Activated CD4-positive, alpha-beta T cell treated with anti-CD3 and anti-CD28 coated beads for 36 hours (primary cell): ENCODE data around the gene ZNF714. TPM values are rescaled to one million over a fixed set of nuclear protein-coding genes. Genes with fewer than 3 reads are reported as not detected.
"Not testable (repeated sequence)": the region's sequence is repeated elsewhere in the genome, so short reads cannot be mapped to it uniquely, and the experiment has no call there.

ENCODE experiments used
- ATAC-seq: fragments of 200-7000 bp; cut with Tn5 transposase; one replicate; pipeline ENCODE4 v1.10.0; 2021; ENCODE audit warnings: mild to moderate bottlenecking, moderate library complexity
- CTCF ChIA-PET: fragments of 350-600 bp; sonication (Branson Sonifier 250); formaldehyde crosslinking; loops from one replicate; lab custom pipeline; 2021; ENCODE audit warnings: antibody characterized with exemption; lab: Charles Lee
- POLR2A ChIA-PET: fragments of 350-600 bp; sonication (Branson Sonifier 250); formaldehyde crosslinking; loops from one replicate; lab custom pipeline; 2021; ENCODE audit warnings: antibody characterized with exemption, inconsistent platforms; lab: Charles Lee
- DNase-seq: peaks from one replicate; pipeline ENCODE4 v3.0.0-alpha.2; 2020
- H3K27ac Mint-ChIP-seq: one replicate; pipeline ENCODE4 v1.8.0; 2021; ENCODE audit warnings: mixed read lengths
- H3K27me3 Mint-ChIP-seq: one replicate; pipeline ENCODE4 v1.8.0; 2021; ENCODE audit warnings: mixed read lengths
- H3K36me3 Mint-ChIP-seq: one replicate; pipeline ENCODE4 v1.8.0; 2021; ENCODE audit warnings: low read depth, mixed read lengths
- H3K4me1 Mint-ChIP-seq: one replicate; pipeline ENCODE4 v1.8.0; 2021; ENCODE audit warnings: mixed read lengths
- H3K4me3 Mint-ChIP-seq: one replicate; pipeline ENCODE4 v1.8.0; 2021; ENCODE audit warnings: mild to moderate bottlenecking, moderate library complexity, mixed read lengths
- H3K9me3 Mint-ChIP-seq: one replicate; pipeline ENCODE4 v1.8.0; 2021; ENCODE audit warnings: low read depth, mixed read lengths
- intact Hi-C, 2 experiments: fragments of 100-400 bp; cut with DNase I in 1 of 2; cut with micrococcal nuclease in 1 of 2; formaldehyde crosslinking; loops; one replicate each; pipeline versions ENCODE4 v1.14.2 to v1.15.1; 2022 to 2024; cut with DNase I, micrococcal nuclease
- total RNA-seq, 2 experiments: library from RNA; stranded (reverse); gene quantifications; one replicate each; pipeline ENCODE4 v1.2.3, GENCODE V29; 2021

ZNF714 gene
- total RNA-seq, 2 experiments from 2014 or later, result 17.4 to 20.0 TPM

DNA sequence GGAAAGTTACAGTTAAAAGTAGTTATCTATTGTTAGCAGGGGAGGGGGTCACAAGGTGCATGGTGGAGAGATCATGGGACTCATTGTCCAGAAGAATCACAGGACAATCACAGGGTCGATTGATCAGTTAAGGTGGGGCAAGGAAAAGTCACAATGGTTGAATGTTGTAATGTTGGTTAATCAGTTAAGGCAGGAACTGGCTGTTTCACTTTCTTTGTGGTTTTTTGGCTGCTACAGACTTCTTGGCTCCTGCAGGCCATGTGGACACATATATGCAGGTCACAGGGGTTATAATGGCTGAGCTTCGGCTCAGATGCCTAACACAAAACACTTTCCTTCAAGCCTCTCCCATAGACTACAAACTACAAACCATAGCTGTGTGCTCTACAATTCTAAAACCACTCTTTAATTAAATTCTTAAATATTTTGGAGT lies 52.9 kb downstream of the ZNF714 start:
- H3K27me3 Mint-ChIP-seq, result no peaks in the 10 kb centered on the region
- intact Hi-C loops, result no loop called here
- no peaks in the 10 kb centered on the region for H3K9me3 Mint-ChIP-seq
- no peak overlapping the region for H3K27ac Mint-ChIP-seq
- no peaks in the 10 kb centered on the region for H3K4me1 Mint-ChIP-seq
- H3K4me3 Mint-ChIP-seq, result no peak overlapping the region
- no peak for ATAC-seq
- DNase-seq, result no peak
- ChIA-PET CTCF (no interaction called here), POLR2A (interaction anchor here (0.6 kb wide), 1 partner anchor 359 kb away, joined by 3 read pairs; the partner anchor contains the start of gene ZNF66)
- no peaks in the 10 kb centered on the region for H3K36me3 Mint-ChIP-seq

DNA sequence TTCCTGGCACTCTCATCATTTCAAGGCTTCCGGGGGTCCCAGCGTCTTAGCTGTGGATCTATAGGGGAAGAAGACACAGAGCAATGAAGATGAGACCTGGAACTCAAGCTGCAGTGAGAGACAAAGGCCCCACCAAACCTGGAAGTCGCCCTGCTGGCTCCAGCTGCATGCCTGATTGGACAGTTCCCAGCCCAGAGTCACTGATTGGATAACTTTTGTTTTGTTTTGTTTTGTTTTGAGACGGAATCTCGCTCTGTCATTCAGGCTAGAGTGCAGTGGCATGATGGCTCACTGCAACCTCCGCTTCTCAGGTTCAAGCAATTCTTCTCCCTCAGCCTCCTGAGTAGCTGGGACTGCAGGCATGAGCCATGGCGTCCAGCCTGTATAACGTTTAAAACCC lies 53.4 kb downstream of the ZNF714 start:
- Mint-ChIP-seq H3K4me3 (no peak overlapping the region), H3K27me3 (no peaks in the 10 kb centered on the region), H3K9me3 (no peaks in the 10 kb centered on the region), H3K4me1 (no peaks in the 10 kb centered on the region), H3K36me3 (no peaks in the 10 kb centered on the region), H3K27ac (no peak overlapping the region)
- ChIA-PET CTCF (no interaction called here), POLR2A (interaction anchor here (0.6 kb wide), 1 partner anchor 359 kb away, joined by 3 read pairs; the partner anchor contains the start of gene ZNF66)
- DNase-seq, result no peak
- intact Hi-C loops, result no loop called here
- ATAC-seq, result no peak

DNA sequence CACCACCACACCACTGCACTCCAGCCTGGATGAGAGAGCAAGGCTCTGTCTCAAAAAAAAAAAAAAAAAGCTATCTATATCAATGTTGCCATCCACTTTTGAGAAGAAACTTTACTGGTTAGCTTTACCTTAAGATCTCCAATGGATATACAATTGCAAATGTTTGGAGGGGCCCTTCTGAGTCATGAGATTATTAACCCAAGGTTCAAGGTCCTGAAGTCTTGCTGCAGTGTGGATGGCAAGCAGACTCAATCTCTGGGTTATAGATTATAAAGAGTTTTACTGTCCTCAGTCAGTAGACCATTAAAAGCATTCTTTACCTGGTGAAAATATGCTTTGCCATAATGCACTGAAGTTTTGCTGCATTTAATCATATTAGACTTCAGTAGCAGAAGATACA lies 56.1 kb downstream of the ZNF714 start:
- POLR2A ChIA-PET, result no interaction called here
- H3K9me3 Mint-ChIP-seq, result no peaks in the 10 kb centered on the region
- no peaks in the 10 kb centered on the region for H3K27me3 Mint-ChIP-seq
- peaks cover 5% of the 10 kb centered on the region for H3K36me3 Mint-ChIP-seq
- no peak for ATAC-seq
- H3K4me1 Mint-ChIP-seq, result peaks cover 12% of the 10 kb centered on the region
- no peak for DNase-seq
- H3K27ac Mint-ChIP-seq, result no peak overlapping the region
- intact Hi-C loops, result no loop called here
- no peak overlapping the region for H3K4me3 Mint-ChIP-seq
- CTCF ChIA-PET, result interaction anchor here (0.7 kb wide), 1 partner anchor 89 kb away, joined by 3 read pairs; no protein-coding TSS in a partner anchor

DNA sequence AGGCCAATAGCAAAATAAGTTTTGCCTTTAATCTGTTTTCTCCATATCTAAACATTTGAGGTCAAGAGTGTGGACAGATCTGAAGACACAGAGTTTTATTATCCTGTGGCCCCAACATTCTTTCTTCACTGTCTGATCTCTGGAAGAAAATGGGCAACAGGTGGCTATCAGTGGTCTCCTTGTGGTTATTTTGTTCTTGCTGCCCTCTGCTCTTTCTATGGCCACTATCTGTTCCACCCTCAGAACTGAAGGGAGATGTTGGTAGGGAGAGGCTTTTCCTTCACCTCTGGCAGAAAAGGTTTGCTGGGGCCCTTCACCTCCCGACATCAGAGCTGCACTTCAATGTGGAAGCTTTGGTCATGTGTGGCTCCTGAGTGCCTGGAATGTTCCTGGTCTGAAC lies 59.0 kb downstream of the ZNF714 start:
- ChIA-PET POLR2A (interaction anchor here (0.6 to 1.5 kb wide), 3 partner anchors 9 to 333 kb away, joined by 3 to 6 read pairs (median 3); partner anchors contain the start of gene ZNF708), CTCF (interaction anchor here (1.1 kb wide), 2 partner anchors 365 to 716 kb away, joined by 3 to 5 read pairs; partner anchors contain the start of gene ZNF66)
- not testable (repeated sequence) for H3K27ac Mint-ChIP-seq, H3K27me3 Mint-ChIP-seq, H3K9me3 Mint-ChIP-seq, DNase-seq, ATAC-seq, H3K4me3 Mint-ChIP-seq
- intact Hi-C loops, result loop anchor here in 1 of 2 experiments (1.0 to 10.0 kb wide), 5 partner anchors 59 to 714 kb away; partner anchors contain the start of genes ZNF429, ZNF714 and ZNF737
- Mint-ChIP-seq H3K36me3 (peaks cover 33% of the 10 kb centered on the region), H3K4me1 (peaks cover 36% of the 10 kb centered on the region)

DNA sequence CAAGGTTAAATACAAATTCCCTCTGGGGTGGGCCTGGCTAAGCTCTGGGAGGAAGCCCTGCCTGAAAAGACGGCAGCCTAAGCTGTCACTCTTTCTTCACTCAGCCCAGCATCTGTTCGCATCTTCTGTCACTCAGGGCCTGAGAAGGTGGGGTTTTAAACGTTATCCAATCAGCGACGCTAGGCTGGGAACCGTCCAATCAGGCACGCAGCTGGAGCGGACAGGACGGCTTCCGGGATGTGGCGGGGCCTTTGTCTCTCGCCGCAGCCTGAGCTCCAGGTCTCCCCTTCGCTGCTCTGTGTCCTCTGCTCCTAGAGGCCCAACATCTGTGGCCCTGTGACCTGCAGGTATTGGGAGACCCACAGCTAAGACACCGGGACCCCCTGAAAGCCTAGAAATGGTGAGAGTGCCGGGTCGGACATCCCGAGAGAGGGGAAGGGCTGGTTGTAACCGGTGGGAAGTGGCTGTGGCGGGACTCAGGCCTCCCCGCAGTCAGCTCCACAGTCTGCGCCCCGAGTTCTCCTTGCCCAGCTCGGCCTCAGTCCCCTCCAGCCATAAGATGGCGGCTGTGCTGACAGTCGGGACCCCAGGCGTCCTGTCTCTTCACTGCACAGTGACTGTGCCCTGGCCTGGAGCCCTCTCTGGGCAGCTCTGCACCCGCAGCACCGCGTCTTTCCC lies 59.9 kb downstream of the ZNF714 start, which contains the start of gene ZNF431:
Gene ZNF431 (plus strand): TSS at position 254 of the 678 bp plus-strand sequence. CDS start 144 bp downstream, at position 398.
- Mint-ChIP-seq H3K36me3 (peaks cover 41% of the 10 kb centered on the region), H3K4me3 (peak within 1 kb of the TSS; percentile 95), H3K9me3 (peaks cover 4% of the 10 kb centered on the region), H3K27me3 (no peaks in the 10 kb centered on the region), H3K27ac (peak within 1 kb of the TSS; percentile 96), H3K4me1 (peaks cover 38% of the 10 kb centered on the region)
- intact Hi-C loops, result loop anchor here (1.0 to 10.0 kb wide), 11 partner anchors 60 to 715 kb away; partner anchors contain the start of genes ZNF430 (in 2 of the 2), ZNF429 (in 1 of the 2), ZNF626 (in 1 of the 2) and ZNF66 (in 1 of the 2)
- ChIA-PET POLR2A (interaction anchor here (0.6 to 1.5 kb wide), 12 partner anchors 8 to 719 kb away, joined by 3 to 8 read pairs (median 4); partner anchors contain the start of genes ZNF430, ZNF66, ZNF708 and ZNF714), CTCF (interaction anchor here (0.7 to 1.5 kb wide), 4 partner anchors 73 to 717 kb away, joined by 3 to 5 read pairs (median 4); partner anchors contain the start of gene ZNF66)
- ATAC-seq (peak; percentile 99), DNase-seq (peak; percentile 94)

DNA sequence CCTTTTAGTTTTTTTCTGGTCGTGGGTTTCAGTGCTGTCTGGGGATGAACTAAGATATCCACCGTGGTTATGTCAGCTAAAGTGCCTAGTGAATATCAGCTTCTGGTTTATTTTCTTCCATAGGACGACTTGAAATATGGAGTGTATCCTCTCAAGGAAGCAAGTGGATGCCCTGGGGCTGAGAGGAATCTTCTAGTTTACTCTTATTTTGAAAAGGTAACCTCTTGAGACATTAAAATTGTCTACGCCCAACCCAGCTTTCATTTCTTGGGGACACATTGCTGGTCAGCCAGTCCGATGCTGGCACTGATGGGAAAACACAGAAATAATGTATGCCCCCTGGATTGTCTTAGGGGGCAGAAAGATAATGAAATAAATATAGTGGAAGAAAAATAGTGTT lies 61.4 kb downstream of the ZNF714 start:
- no peaks in the 10 kb centered on the region for H3K27me3 Mint-ChIP-seq
- intact Hi-C loops, result loop anchor here (2.0 to 10.0 kb wide), 5 partner anchors 123 to 716 kb away; partner anchors contain the start of genes ZNF430 (in 1 of the 2), ZNF626 (in 1 of the 2) and ZNF66 (in 1 of the 2)
- DNase-seq (no peak), ATAC-seq (no peak)
- H3K27ac Mint-ChIP-seq, result peak overlapping the region; percentile 29
- H3K4me1 Mint-ChIP-seq, result peaks cover 40% of the 10 kb centered on the region
- CTCF ChIA-PET, result no interaction called here
- H3K4me3 Mint-ChIP-seq, result peak overlapping the region; percentile 55
- peaks cover 55% of the 10 kb centered on the region for H3K36me3 Mint-ChIP-seq
- H3K9me3 Mint-ChIP-seq, result peaks cover 4% of the 10 kb centered on the region
- POLR2A ChIA-PET, result no interaction called here

DNA sequence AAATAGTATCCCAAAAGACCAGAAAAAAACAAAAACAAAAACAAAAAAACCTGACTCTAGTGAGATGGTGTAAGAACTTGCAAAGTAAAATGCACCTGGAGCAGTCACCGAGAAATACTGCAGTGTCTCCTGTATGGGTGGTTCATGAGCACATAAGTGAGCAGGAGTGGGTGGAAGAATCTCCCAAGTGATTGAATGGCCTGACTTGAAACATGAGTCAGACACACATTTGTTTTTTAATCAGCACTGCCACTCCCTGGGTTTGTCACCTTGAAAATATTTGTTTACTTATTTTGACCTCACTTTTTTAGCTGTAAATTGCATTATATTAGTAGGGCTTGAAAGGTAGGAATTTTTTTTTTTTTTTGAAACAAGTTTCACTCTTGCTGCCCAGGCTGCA lies 61.9 kb downstream of the ZNF714 start:
- DNase-seq (peak; percentile 11), ATAC-seq (no peak)
- peak overlapping the region; percentile 29 for H3K27ac Mint-ChIP-seq
- H3K9me3 Mint-ChIP-seq, result peaks cover 4% of the 10 kb centered on the region
- CTCF ChIA-PET, result no interaction called here
- H3K36me3 Mint-ChIP-seq, result peaks cover 59% of the 10 kb centered on the region
- intact Hi-C loops, result loop anchor here (2.0 to 10.0 kb wide), 5 partner anchors 123 to 717 kb away; partner anchors contain the start of genes ZNF430 (in 1 of the 2), ZNF626 (in 1 of the 2) and ZNF66 (in 1 of the 2)
- peaks cover 40% of the 10 kb centered on the region for H3K4me1 Mint-ChIP-seq
- H3K27me3 Mint-ChIP-seq, result no peaks in the 10 kb centered on the region
- POLR2A ChIA-PET, result interaction anchor here (0.6 kb wide), 1 partner anchor 329 kb away, joined by 4 read pairs; no protein-coding TSS in a partner anchor
- peak overlapping the region; percentile 8 for H3K4me3 Mint-ChIP-seq

DNA sequence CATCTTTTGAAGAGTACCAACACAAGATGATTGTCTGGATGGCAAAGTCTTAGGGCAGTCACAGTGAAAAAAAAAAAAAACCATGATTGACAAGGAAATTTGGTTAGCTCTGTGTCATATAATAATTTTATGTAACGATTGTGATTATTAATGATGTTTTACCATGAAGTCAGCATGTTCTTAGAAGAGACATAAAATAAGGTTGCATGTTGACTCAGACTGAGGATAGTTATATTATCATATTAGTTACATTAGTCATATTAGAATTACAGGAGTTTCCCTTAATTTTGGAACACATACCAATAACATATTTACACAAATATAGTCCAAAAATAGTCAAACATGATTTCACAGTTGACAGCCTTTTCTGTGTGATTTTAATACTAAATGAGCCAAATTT lies 65.5 kb downstream of the ZNF714 start:
- POLR2A ChIA-PET, result no interaction called here
- Mint-ChIP-seq H3K9me3 (peaks cover 9% of the 10 kb centered on the region), H3K27me3 (no peaks in the 10 kb centered on the region), H3K27ac (no peak overlapping the region), H3K4me3 (no peak overlapping the region), H3K4me1 (peaks cover 34% of the 10 kb centered on the region), H3K36me3 (peaks cover 91% of the 10 kb centered on the region)
- CTCF ChIA-PET, result no interaction called here
- intact Hi-C loops, result loop anchor here in 1 of 2 experiments (10.0 kb wide), 1 partner anchor 707 kb away; no protein-coding TSS in a partner anchor
- DNase-seq (no peak), ATAC-seq (no peak)

DNA sequence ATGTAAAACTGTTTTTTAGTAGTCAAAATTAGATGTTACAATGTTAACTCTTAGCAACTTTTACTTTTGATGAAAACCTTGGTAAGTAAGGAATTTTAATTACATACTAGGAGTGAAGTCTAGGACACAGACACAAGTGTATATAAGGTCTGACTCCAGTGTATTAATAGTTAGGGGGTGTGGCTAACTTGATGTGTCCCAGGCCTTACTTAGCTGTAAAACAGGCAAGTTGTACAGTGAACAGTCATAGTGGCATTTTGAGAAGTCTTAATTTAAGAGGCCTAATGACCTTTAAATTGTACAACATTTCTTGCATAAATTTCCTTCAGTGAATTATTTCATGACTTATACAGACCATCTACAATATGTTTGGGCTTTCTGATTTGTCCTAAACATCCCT lies 66.7 kb downstream of the ZNF714 start:
- peaks cover 9% of the 10 kb centered on the region for H3K9me3 Mint-ChIP-seq
- POLR2A ChIA-PET, result no interaction called here
- CTCF ChIA-PET, result no interaction called here
- DNase-seq (no peak), ATAC-seq (no peak)
- no peak overlapping the region for H3K4me3 Mint-ChIP-seq
- H3K27ac Mint-ChIP-seq, result no peak overlapping the region
- peaks cover 24% of the 10 kb centered on the region for H3K4me1 Mint-ChIP-seq
- H3K36me3 Mint-ChIP-seq, result peaks cover 96% of the 10 kb centered on the region
- intact Hi-C loops, result loop anchor here in 1 of 2 experiments (10.0 kb wide), 1 partner anchor 706 kb away; no protein-coding TSS in a partner anchor
- no peaks in the 10 kb centered on the region for H3K27me3 Mint-ChIP-seq

DNA sequence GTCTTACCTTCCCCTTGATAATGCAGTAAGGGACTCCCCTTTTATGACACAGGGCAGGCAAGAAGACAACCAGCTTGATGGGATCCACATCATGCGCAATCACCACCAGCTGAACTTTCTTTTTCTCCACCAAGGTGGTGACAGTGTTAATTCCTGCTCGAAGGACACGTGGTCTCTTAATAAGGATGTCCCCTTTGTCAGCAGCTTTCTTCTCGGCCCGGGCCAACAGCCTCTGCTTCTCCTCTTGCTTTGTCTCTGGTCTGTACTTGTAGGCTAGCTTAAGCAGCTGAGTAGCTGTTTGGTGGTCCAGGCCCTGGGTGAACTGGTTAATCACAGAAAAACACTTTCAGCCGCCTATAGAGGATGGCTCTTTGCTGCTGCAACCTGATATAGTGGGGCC lies 67.9 kb downstream of the ZNF714 start:
- intact Hi-C loops, result loop anchor here in 1 of 2 experiments (10.0 kb wide), 1 partner anchor 705 kb away; no protein-coding TSS in a partner anchor
- Mint-ChIP-seq H3K27ac (no peak overlapping the region), H3K9me3 (peaks cover 9% of the 10 kb centered on the region), H3K27me3 (no peaks in the 10 kb centered on the region), H3K4me1 (peaks cover 15% of the 10 kb centered on the region), H3K4me3 (no peak overlapping the region), H3K36me3 (peaks cover 90% of the 10 kb centered on the region)
- ChIA-PET CTCF (no interaction called here), POLR2A (interaction anchor here (0.6 kb wide), 1 partner anchor 8 kb away, joined by 3 read pairs; no protein-coding TSS in a partner anchor)
- no peak for DNase-seq
- ATAC-seq, result no peak

DNA sequence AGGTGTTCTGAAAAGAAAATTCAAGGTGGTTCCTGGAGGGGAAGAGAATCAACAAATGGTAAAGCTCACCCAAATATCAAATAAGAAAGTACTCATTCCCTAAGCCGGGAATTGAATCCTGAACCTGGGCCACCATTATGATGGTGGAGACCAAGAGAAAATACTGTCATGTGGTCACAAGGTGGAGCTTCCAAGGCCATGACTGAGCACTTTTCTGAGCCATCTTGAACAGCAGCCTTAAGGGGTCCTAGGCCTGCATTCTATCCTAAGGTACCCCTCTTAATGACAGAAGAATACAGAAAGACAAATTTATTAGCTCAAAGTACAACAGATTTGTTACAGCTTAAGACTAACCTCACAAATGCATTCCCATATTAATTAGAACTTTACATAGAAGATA lies 69.5 kb downstream of the ZNF714 start:
- peaks cover 14% of the 10 kb centered on the region for H3K4me1 Mint-ChIP-seq
- ChIA-PET CTCF (no interaction called here), POLR2A (no interaction called here)
- peaks cover 14% of the 10 kb centered on the region for H3K9me3 Mint-ChIP-seq
- no peak for ATAC-seq
- H3K36me3 Mint-ChIP-seq, result peaks cover 91% of the 10 kb centered on the region
- intact Hi-C loops, result no loop called here
- no peak overlapping the region for H3K4me3 Mint-ChIP-seq
- no peak for DNase-seq
- H3K27ac Mint-ChIP-seq, result no peak overlapping the region
- no peaks in the 10 kb centered on the region for H3K27me3 Mint-ChIP-seq
